Neural progenitor cell (in vitro differentiated cells): Measurements from ENCODE around the gene PZP.

Experiments
- EZH2 ChIP-seq: fragments of 200-600 bp; sonication (generic); IDR thresholded peaks from 2 replicates; pipeline ENCODE4 v1.6.1; 2017; ENCODE audit warnings: antibody characterized with exemption, mild to moderate bottlenecking, moderate library complexity
- TF ChIP-seq, protein P1 (sequence below): fragments of 200-600 bp; sonication (generic); IDR thresholded peaks from 2 replicates; pipeline ENCODE4 v1.5.1; 2017; ENCODE audit warnings: antibody characterized with exemption, mild to moderate bottlenecking

GRCh38 chr12:9184276-9184675, 23.9 kb downstream of the PZP start:
- TF ChIP-seq, protein P1, sequence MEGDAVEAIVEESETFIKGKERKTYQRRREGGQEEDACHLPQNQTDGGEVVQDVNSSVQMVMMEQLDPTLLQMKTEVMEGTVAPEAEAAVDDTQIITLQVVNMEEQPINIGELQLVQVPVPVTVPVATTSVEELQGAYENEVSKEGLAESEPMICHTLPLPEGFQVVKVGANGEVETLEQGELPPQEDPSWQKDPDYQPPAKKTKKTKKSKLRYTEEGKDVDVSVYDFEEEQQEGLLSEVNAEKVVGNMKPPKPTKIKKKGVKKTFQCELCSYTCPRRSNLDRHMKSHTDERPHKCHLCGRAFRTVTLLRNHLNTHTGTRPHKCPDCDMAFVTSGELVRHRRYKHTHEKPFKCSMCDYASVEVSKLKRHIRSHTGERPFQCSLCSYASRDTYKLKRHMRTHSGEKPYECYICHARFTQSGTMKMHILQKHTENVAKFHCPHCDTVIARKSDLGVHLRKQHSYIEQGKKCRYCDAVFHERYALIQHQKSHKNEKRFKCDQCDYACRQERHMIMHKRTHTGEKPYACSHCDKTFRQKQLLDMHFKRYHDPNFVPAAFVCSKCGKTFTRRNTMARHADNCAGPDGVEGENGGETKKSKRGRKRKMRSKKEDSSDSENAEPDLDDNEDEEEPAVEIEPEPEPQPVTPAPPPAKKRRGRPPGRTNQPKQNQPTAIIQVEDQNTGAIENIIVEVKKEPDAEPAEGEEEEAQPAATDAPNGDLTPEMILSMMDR: no peak
- no peak for TF ChIP-seq EZH2
